Measurements from ENCODE around the gene EFS.
"Not testable (repeated sequence)": the region's sequence is repeated elsewhere in the genome, so short reads cannot be mapped to it uniquely, and the experiment has no call there.

The EFS gene

DNA sequence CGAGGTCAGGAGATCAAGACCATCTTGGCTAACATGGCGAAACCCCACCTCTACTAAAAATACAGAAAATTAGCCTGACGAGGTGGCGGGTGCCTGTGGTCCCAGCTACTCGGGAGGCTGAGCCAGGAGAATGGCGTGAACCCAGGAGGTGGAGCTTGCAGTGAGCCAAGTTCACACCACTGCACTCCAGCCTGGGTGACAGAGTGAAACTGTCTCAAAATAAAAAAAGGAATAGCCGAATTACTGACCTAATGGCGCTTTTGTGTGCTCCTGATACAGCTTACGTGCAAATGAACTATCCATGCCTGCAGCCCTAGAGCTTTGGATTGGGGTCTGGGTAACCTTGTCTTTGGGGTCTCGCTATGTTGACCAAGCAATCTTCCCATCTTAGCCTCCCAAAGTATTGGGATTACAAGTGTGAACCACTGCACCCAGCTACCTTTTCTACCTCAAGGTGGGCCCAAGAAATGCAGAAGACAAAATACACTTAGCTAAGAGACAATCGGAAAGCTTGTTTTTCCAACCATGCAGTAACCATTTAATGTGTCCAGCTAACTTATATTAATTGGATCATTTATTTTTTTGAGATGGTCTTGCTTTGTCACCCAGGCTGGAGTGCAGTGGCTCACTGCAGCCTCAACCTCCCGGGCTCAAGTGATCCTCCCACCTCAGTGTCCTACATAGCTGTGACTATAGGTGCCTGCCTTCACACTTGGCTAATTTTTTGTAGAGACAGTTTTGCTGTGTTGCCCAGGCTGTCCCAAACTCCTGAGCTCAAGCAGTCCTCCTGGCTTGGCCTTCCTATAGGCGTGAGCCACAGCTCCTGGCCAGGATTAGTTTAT is 38.3 kb downstream of the EFS start:
- TF ChIP-seq, protein P1, sequence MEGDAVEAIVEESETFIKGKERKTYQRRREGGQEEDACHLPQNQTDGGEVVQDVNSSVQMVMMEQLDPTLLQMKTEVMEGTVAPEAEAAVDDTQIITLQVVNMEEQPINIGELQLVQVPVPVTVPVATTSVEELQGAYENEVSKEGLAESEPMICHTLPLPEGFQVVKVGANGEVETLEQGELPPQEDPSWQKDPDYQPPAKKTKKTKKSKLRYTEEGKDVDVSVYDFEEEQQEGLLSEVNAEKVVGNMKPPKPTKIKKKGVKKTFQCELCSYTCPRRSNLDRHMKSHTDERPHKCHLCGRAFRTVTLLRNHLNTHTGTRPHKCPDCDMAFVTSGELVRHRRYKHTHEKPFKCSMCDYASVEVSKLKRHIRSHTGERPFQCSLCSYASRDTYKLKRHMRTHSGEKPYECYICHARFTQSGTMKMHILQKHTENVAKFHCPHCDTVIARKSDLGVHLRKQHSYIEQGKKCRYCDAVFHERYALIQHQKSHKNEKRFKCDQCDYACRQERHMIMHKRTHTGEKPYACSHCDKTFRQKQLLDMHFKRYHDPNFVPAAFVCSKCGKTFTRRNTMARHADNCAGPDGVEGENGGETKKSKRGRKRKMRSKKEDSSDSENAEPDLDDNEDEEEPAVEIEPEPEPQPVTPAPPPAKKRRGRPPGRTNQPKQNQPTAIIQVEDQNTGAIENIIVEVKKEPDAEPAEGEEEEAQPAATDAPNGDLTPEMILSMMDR (conservative IDR thresholded peaks at IDR 0.05; ENCODE audit: low read depth, low read length) = no peak
- H3K4me3 ChIP-seq (ENCODE audit: low read depth, low read length) = no peak overlapping the region
- DNase-seq (ENCODE audit: low read depth) = no peak

DNA sequence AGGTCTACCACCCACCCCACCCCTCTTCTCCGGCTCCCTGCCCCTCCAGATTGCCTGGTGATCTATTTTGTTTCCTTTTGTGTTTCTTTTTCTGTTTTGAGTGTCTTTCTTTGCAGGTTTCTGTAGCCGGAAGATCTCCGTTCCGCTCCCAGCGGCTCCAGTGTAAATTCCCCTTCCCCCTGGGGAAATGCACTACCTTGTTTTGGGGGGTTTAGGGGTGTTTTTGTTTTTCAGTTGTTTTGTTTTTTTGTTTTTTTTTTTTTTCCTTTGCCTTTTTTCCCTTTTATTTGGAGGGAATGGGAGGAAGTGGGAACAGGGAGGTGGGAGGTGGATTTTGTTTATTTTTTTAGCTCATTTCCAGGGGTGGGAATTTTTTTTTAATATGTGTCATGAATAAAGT is 39.2 kb downstream of the EFS start:
- H3K4me3 ChIP-seq (ENCODE audit: low read depth, low read length); DNase-seq (ENCODE audit: low read depth): not testable (repeated sequence)

DNA sequence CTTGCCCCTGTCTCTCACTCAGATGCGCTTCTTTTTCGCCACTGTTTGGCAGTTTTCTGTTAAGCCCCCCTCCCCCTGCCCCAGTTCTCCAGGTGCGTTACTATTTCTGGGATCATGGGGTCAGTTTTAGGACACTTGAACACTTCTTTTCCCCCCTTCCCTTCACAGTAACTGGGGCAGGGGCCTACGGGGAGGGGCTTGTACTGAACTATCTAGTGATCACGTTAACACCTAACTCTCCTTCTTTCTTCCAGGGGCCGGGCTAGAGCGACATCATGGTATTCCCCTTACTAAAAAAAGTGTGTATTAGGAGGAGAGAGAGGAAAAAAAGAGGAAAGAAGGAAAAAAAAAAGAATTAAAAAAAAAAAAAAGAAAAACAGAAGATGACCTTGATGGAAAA is 40.0 kb downstream of the EFS start:
- TF ChIP-seq, protein P1 (conservative IDR thresholded peaks at IDR 0.05; ENCODE audit: low read depth, low read length) = no peak
- no peak for DNase-seq (ENCODE audit: low read depth)
- H3K4me3 ChIP-seq (ENCODE audit: low read depth, low read length) = no peak overlapping the region

DNA sequence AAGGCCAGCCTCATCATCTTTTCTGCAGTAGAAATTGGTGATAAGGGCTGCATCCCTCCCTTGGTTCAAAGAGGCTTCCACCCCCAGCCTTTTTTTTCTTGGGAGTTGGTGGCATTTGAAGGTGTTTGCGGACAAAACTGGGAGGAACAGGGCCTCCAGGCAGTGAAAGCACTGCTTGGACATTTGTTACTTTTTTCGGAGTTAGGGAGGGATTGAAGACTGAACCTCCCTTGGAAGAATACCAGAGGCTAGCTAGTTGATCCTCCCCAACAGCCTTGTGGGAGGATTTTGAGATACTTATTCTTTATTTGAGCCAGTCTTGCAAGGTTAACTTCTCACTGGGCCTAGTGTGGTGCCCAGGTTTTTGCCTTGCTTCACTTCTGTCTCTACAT is 40.5 kb downstream of the EFS start:
- no peak overlapping the region for H3K4me3 ChIP-seq (ENCODE audit: low read depth, low read length)
- DNase-seq (ENCODE audit: low read depth) = no peak
- TF ChIP-seq, protein P1 (conservative IDR thresholded peaks at IDR 0.05; ENCODE audit: low read depth, low read length) = no peak

DNA sequence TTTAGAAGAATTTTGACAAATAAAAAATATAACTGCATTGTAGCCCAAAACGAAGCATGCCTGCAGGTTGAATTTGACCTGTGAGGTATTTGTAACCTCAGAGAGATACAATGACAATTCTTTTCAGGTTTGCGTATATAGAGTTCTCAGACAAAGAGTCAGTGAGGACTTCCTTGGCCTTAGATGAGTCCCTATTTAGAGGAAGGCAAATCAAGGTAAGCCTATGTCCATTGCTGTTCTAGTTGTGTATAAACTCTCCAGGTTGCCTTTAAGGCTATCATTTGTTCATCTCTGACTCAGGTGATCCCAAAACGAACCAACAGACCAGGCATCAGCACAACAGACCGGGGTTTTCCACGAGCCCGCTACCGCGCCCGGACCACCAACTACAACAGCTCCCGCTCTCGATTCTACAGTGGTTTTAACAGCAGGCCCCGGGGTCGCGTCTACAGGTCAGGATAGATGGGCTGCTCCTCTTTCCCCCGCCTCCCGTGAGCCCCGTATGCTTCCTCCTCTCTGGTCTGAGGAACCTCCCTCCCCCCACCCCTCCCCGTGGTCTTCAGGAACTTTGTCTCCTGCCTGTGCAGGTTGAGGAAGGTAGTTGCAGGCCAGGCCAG is 41.0 kb downstream of the EFS start:
- no peak for DNase-seq (ENCODE audit: low read depth)
- no peak overlapping the region for H3K4me3 ChIP-seq (ENCODE audit: low read depth, low read length)
- TF ChIP-seq, protein P1 (conservative IDR thresholded peaks at IDR 0.05; ENCODE audit: low read depth, low read length) = no peak

DNA sequence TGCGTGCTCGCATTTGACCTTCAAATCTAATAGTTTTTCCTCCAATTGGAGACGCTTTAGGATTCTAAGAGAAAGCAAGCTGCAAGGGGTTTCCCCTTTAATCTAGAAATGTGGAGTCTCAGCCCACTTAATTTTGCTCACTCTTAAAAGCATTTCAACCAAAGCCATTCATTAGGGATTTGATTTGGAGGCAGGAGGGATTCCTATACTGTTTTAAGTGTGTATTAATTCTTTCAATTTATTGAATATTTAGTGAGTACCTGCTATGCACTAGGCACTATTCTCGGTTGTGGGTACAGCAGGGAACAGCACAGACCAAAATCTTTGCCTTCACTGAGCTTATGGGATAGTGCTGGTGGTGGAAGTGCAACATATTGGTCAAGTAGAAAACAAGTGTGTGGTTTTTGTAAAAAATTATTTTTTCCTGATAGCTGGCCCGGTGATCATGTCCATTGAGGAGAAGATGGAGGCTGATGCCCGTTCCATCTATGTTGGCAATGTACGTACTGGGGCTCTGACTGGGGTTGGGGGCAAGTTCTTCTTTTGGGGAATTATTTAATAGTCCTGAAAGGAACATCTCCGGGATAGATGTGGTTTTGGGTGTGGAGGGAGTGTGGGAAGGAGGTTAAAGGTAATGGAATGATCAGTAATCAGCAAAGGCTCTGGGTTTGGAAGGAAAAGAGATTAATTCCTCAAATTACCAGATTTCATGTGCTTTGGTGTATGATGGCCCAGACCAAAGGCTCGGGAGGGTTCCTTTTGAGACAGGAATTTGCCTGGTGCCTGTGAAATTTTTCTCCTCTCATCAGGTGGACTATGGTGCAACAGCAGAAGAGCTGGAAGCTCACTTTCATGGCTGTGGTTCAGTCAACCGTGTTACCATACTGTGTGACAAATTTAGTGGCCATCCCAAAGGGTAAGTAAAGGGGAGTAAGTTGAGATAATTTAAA is 42.1 kb downstream of the EFS start:
- no peak for DNase-seq (ENCODE audit: low read depth)
- TF ChIP-seq, protein P1 (conservative IDR thresholded peaks at IDR 0.05; ENCODE audit: low read depth, low read length) = no peak
- H3K4me3 ChIP-seq (ENCODE audit: low read depth, low read length) = peak overlapping the region; percentile 71

Measured in choroid plexus epithelial cell (primary cell).